Left colon (tissue), 2 donors: ENCODE results near the gene KCNK17. TPM values are rescaled to one million over a fixed set of nuclear protein-coding genes. Genes with fewer than 3 reads are reported as not detected.

ENCODE experiments used
- ATAC-seq: fragments of 200-7000 bp; cut with Tn5 transposase; one replicate; pipeline ENCODE4 v1.9.1; 2020; ENCODE audit warnings: mild to moderate bottlenecking, moderate library complexity
- DNase-seq, 2 donors: peaks; one replicate each; pipeline ENCODE4 v3.0.0-alpha.2; 2020
- intact Hi-C, 2 donors: fragments of 100-400 bp; cut with DNase I in 1 of 2; cut with micrococcal nuclease in 1 of 2; formaldehyde crosslinking; loops; one replicate each; pipeline versions ENCODE4 v1.11.2 to v1.14.0; 2022; cut with DNase I, micrococcal nuclease
- total RNA-seq, 2 donors: library from RNA; stranded (reverse); fragmentation: NEBNext Ultra II Directional; extraction: Animal tissue kit (Norgen Biotek cat#: 25700); gene quantifications; one replicate each; pipeline ENCODE4 v1.2.1, GENCODE V29; 2021
- donor health status: DM: no; HTN: no; CAD: no.
- donor health status: DM: yes; HTN: yes; CAD: no.

Gene KCNK17
- total RNA-seq, 2 donors from 2014 or later = 0.14 to 0.18 TPM

DNA sequence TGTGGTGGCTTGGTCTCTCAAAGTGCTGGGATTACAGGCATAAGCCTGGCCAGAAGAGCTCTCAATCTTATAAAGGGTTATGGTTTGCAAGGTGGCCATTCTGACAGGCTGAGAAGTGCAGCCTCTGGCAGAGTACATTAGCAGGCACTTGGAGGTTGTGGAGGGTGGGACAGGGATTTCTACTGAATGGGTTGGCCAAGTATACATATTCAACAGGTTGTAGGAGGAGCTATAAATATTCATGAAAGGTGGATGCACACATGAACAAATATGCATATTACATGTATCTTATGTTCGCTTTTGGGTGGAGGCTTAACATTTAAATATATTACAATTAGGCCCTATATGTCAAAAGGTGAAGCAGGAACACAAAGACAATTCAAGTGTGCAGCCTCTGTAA, 64.9 kb downstream of the KCNK17 start:
- ATAC-seq (no peak), DNase-seq (no peak)
- intact Hi-C loops = no loop called here

Other genes with a start within 250 kb of the KCNK17 start
- 10 to 100 TPM; 15.4 to 17.0 TPM for gene SAYSD1, start 199.2 kb downstream of the KCNK17 start, total RNA-seq
- 10 to 100 TPM; 44.8 to 52.9 TPM for gene KCNK5, start 84.9 kb downstream of the KCNK17 start, total RNA-seq
- not detected for gene KCNK16, start 8.3 kb upstream of the KCNK17 start, total RNA-seq